GM18526 (cell line): Measurements from ENCODE around the gene AGER.

Source experiments
- POLR2A ChIP-seq: IDR thresholded peaks from 3 replicates; pipeline ENCODE4 v1.6.1; 2011; ENCODE audit not compliant: insufficient read length; ENCODE audit errors: extremely low read depth

The AGER gene

DNA sequence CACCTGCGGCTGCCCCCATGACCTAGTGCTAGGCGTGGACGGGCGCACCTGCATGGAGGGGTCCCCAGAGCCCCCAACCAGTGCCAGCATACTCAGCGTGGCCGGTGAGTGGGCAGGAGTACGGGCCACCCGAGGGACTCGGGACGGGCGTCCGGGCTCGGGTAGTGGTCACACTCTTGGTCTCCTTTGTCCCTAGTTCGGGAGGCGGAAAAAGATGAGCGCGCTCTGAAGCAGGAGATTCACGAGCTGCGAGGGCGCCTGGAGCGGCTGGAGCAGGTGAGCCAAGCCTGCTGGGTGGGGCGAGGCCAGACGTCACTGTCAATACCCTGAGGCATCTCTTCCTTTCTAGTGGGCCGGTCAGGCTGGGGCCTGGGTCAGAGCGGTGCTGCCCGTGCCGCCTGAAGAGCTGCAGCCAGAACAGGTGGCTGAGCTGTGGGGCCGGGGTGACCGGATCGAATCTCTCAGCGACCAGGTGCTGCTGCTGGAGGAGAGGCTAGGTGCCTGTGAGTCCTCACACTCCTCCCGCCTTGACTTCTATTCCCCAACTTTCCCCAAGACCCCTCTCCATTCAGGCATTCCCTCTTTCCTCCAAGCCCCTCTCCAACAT lies 16.8 kb downstream of the AGER start:
- no peak for TF ChIP-seq POLR2A

DNA sequence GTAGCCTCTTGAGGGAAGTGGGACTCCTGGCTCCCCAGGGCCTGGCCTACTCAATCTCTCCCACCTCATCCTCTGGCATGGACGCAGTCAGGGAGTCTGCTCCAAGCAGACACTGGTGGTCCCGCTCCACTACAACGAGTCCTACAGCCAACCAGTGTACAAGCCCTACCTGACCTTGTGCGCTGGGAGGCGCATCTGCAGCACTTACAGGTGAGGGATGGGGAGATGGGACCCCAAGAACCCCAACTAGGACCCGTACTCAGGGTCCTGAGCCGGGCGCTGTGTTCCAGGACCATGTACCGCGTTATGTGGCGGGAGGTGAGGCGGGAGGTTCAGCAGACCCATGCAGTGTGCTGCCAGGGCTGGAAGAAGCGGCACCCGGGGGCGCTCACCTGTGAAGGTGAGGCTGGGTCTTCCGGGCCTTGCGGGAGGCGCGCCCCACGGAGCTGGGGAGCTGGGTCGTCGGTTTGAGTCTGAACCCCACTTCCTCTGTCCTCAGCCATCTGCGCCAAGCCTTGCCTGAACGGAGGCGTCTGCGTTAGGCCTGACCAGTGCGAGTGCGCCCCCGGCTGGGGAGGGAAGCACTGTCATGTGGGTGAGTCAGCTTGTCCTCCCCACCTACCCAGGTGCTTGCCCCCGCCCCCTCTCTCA lies 17.5 kb downstream of the AGER start:
- no peak for TF ChIP-seq POLR2A

DNA sequence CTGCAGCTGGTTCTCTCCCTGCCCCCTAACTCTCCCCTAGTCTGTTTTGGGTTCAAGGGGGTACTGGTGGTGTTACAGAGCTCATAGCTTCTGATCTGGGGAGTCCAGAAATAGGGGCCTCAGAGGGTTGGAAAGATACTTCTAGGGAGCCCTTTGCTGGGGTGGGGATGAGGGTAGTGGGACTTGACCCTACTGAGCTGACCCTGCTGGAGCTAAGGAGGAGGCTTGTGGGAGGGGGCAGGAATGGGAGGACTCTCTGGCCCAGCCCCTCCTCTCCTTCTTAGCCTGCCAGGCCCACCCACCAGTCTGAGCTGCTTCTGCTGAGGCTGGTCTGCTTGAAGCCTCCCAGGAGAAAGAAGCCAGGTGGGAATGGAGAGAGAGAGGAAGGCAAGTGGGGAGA lies 19.8 kb downstream of the AGER start, which contains the start of gene EGFL8:
Gene EGFL8, plus strand, starts transcription at position 301 of the 400 bp plus-strand sequence. CDS start 1,571 bp downstream, outside the sequence.
- TF ChIP-seq POLR2A: no peak

DNA sequence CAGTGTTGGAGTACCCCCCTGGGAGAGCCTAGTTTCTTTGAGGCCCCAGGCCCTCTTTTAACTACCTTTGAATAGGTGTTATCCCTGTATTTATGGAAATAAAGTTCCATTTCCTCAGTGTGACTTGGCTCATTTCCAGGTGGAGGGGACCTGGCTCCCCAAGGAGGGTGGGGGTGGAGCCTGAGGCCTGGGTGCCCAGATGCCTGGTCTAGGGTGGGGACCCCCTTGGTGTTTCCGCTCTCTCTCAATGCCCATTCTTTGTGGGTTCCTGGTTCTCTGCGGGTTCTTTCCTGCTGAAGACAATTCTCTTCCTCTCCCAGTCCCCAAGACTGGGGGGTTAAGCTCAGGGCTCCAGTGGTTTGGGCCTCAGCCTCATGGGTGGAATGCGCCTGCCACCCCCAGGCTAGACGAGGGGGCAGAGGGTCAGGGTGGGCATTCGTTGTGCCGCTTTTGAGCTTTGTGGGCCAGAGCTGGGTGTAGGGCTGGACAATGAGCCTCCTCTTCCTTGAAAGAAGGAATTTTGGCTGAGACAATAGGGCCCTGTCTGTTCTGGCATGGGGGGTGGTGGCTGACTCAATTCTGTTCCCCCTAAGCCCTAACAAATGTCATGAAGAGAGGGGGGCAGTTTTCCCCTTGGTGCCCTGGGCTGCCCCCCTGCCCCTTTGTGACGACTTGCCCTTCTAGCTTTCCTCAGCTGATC lies 20.3 kb downstream of the AGER start:
- no peak for TF ChIP-seq POLR2A

DNA sequence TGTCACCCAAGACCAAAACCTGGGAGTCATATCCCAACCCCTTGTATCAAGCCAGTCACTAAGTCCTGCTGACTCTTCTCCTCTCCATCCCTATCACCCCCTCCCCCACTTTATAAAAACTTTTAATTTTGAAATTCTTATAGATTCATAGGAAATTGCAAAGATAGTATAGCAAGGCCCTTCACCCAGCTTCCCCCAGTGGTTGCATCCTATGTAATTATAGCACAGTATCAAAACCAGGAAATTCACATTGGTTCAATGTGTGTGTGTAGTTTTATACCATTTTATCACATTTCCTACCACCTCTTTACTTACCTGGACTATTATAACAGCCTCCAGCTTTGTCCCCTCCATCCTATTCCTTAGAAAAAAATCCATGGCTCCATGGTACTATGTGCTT lies 26.0 kb downstream of the AGER start:
- no peak for TF ChIP-seq POLR2A

DNA sequence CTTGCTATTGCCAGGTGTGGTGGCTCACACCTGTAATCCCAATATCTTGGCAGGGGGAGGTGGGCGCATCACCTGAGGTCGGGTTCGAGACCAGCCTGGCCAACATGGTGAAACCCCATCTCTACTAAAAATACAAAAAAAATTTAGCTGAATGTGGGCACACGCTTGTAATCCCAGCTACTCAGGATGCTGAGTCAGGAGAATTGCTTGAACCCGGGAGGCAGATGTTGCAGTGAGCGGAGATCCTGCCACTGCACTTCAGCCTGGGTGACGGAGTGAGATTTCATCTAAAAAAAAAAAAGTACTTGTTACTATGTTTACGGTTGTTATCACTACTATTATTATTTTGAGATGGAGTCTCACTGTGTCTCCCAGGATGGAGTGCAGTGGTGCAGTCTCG lies 27.2 kb downstream of the AGER start:
- TF ChIP-seq POLR2A: no peak

DNA sequence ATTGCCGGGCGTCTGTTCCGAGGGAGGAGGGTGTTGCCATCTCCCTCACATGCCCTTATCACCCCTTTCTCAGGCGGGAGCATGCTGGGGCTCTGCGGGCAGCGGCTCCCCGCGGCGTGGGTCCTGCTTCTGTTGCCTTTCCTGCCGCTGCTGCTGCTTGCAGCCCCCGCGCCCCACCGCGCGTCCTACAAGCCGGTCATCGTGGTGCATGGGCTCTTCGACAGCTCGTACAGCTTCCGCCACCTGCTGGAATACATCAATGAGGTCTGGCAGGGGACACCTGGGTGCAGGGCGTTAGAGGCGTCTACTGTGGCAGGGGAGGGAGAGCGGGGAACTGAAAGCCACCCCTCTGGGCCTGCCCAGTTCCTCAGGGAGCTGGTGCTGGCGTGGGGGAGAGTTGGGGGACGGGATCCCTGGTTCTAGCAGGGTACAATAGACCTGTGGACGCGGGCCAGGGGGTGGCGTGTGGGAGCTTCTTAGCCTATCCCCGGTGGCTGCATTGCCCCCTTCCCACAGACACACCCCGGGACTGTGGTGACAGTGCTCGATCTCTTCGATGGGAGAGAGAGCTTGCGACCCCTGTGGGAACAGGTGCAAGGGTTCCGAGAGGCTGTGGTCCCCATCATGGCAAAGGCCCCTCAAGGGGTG lies 29.4 kb downstream of the AGER start:
- no peak for TF ChIP-seq POLR2A

DNA sequence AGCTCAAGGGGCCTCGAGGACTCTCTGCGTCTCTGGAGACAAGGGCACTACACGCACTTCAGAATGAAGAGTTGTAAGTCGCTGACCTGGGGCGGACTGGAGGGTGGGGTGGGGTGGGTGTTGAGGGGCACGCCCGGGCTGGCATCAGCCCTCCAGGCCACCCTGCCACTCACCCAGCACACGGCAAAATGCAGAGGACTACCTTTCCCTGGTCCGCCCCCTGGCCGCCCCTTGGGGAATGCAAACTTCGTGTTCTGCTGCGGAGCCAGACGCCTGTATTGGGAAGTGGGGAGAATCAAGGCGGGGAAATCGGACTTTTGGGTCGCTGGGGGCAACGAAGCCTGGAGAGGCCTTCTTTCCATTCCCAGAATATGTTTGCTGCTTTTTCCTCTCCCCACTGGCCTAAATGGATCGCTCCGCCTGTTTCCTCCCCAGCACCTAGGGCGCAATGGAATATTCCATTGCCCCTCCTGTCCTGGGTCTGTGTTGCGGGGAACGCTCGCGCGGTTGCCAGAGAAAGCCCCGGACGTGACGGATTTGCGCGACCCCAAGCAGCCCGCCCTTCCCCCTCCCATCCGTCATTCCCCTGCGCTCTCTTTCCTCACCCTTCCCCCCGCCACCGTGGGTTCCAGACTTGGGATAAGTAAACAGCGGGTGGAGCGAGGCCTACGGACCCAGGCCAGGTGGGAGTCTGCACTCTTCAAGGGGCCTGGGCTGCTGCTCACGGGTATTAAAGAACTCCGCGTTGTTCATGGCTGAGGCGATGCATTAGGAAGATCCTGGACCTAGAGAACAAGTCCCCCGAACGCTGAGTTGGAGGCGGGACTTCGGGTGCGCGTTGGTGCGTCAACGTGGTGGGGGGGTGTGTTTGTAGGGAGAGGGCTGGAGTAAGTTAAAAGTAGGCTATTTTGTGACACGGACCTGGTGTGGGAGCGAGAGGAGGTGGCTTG lies 30.2 kb downstream of the AGER start, which contains the start of gene PPT2:
Gene PPT2, plus strand, starts transcription at position 578 of the 950 bp plus-strand sequence. CDS start 454 bp downstream, outside the sequence.
- no peak for TF ChIP-seq POLR2A

DNA sequence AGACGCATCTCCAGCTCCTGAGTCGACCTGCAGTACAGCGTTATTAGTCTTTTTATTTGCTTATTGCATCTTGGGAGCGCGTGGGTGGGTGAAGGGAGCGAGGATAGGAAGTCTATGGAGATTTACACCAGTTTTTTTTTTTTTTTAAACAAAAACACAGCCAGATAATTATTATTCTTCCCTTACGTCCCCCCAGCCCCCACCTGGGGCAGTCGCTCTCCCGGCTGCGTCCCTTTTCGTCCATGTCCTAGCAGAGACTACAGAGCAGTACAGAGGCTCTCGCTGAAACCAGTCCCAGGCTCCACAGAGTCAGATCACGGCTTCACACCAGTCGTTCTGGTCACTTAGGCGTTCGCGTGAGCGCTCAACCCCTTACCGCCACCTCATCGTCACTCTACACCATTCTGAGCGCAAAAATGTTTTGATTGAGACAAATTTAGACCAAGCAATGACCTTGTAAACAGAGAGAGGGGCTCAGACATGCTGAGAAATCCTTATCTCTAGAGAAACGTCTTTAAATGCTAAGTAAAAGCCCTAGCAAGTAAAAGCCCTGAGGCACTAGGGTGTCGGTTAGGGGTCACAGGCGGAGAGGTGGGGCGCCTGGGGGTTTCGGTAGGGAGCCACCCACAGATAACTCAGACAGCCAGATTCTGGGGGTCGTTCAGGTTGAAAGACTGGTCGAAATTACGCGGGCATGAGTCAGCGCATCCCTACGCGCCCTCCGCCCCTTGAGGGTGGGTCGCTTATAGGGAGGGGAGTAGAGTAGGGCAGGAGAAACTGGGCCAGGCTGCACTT lies 31.1 kb downstream of the AGER start:
- TF ChIP-seq POLR2A: no peak

DNA sequence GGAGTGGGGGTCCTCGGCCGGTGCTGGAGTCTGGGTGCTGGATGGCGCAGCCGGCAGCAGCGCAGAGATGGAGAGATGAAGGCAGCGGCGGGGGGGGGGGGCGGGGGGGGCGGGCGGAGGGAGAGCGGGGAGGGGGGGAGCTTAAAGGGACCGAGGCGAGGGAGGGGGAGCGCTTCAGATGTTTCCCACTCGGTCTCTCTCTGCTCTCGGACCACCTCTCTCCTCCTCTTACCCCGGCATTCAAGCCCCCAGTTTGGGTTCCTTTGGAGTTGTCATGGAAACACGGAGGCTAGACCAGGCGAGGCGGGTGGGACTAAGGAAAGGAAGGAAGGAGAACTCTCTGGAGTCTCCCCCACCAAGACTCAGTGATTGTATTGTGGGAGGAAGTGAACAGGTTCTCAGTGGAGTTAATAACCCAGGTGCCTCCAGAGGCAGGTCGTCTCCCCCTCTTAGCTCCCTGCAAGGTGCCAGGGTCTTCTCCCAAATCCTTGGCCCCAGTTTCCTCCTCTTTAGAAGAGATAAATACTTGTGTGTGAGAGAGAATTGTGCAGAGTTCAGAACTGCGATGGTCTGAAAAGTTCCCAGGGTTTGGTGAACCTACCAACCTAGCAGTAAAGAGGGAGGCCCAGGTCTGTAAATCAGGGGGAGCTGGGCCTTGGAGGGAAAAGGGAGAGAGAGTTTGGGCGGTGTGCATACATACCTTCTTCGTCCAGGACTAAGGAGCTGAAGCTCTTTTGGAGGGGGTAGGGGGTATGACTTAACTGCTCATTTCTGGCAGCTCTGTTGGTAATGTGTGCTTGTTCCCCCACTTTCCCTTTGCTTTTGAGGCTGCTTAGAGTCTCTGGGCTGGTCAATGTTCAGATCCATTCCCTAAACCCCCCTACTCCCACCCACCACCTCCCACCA lies 31.9 kb downstream of the AGER start, which contains the start of gene PRRT1:
Gene PRRT1, minus strand, starts transcription at position 77 of the 906 bp plus-strand sequence. CDS start 112 bp downstream, outside the sequence.
- TF ChIP-seq POLR2A: no peak

DNA sequence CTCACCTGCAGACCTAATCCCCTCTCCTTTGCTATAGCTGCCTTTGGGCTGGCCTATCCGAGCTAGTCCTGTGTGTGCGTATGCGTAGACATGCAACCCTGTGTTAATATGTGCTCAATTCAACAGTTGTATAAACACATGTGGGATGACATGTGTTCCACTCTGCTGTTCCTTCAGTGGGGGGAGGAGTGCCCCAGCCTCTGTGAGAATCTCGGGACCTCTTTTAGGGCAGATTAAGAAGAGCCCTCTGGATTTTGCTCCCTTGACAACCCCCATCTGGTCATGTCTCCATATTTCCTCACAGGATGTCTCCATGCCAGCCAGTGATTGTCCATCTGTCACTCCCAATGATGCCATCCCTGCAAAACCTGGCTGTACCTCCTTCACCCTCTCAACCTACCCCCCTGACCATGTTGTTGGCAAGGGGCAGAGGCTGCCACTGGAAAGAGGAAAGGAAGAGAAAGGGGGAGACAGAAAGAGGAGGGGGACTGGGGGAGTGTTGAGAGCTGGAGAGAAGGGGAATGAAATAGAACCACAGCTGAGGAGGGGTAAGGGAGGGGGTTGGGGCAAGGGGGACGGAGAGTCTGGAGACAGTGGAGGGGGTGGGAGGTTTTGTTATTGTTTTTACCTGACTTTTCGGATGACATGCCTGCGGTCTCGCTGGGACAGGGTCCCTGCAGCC lies 32.7 kb downstream of the AGER start:
- no peak for TF ChIP-seq POLR2A
